Endothelial cell of umbilical vein (primary cell): ENCODE data around the gene BIRC2. TPM values are rescaled to one million over a fixed set of nuclear protein-coding genes. Genes with fewer than 3 reads are reported as not detected.

Experiments used
- BruUV-seq: library from RNA; stranded (reverse); fragments of 400-500 nt; replicated peaks from 2 replicates; lab custom pipeline; 2021; lab: Mats Ljungman, UMichigan
- CTCF ChIA-PET: fragments of 300-600, 350-600 bp; sonication (Branson Sonifier 250); formaldehyde crosslinking; loops from one replicate; lab custom pipeline; 2021; ENCODE audit warnings: antibody characterized with exemption, inconsistent platforms; lab: Charles Lee
- POLR2A ChIA-PET: fragments of 300-600, 350-600 bp; sonication (Branson Sonifier 250); formaldehyde crosslinking; loops from one replicate; lab custom pipeline; 2021; ENCODE audit warnings: antibody characterized with exemption, inconsistent platforms; lab: Charles Lee
- DNase-seq: peaks from one replicate; pipeline ENCODE4 v3.0.0-alpha.2; 2011; ENCODE audit warnings: low read depth, low spot score
- FAIRE-seq: peaks from 2 replicates; lab custom pipeline; 2011; peaks lifted over from hg19 to GRCh38; lab: Jason Lieb, UNC
- H2AFZ ChIP-seq: 2 replicates; pipeline ENCODE4 v1.6.0; 2012; ENCODE audit warnings: low read depth, low read length, control low read depth, inconsistent platforms
- H3K27ac ChIP-seq: 2 replicates; pipeline ENCODE4 v1.5.1; 2011; ENCODE audit warnings: low read depth, mild to moderate bottlenecking, control low read depth, low read length, moderate library complexity; ENCODE audit not compliant: insufficient read depth
- H3K27me3 ChIP-seq, 2 experiments: 2 replicates each; pipeline versions ENCODE4 v1.6.0 to v1.6.1; 2011; ENCODE audit warnings: low read length in 2 of 2, mixed read lengths in 1 of 2; ENCODE audit not compliant: control insufficient read depth in 2 of 2, insufficient read depth in 2 of 2
- H3K36me3 ChIP-seq, 2 experiments: 2 replicates in 1 of 2; 3 replicates in 1 of 2; pipeline ENCODE4 v1.5.1; 2011; ENCODE audit warnings: low read length in 2 of 2, mild to moderate bottlenecking in 1 of 2, moderate library complexity in 1 of 2; ENCODE audit not compliant: control insufficient read depth in 2 of 2, insufficient read depth in 2 of 2; ENCODE audit errors: extremely low read depth in 1 of 2
- H3K4me1 ChIP-seq: 3 replicates; pipeline ENCODE4 v1.5.1; 2011; ENCODE audit warnings: mild to moderate bottlenecking, low read length; ENCODE audit not compliant: control insufficient read depth, insufficient read depth; ENCODE audit errors: extremely low read depth
- H3K4me2 ChIP-seq: 2 replicates; pipeline ENCODE4 v1.6.1; 2011; ENCODE audit warnings: low read length, control low read depth, mixed read lengths; ENCODE audit not compliant: insufficient read depth
- H3K4me3 ChIP-seq, 3 experiments: fragments of 200-600 bp in 1 of 3; sonication (generic), shearing (Covaris generic) in 1 of 3; replicated peaks in 1 of 3; 2 replicates each; pipeline ENCODE4 v1.5.1; 2011 to 2016; ENCODE audit warnings: control low read depth in 3 of 3, low read length in 3 of 3, mild to moderate bottlenecking in 2 of 3, inconsistent platforms in 1 of 3, low read depth in 1 of 3, moderate library complexity in 1 of 3; ENCODE audit not compliant: insufficient read depth in 1 of 3
- H3K79me2 ChIP-seq: 2 replicates; pipeline ENCODE4 v1.6.0; 2012; ENCODE audit warnings: low read length, inconsistent platforms; ENCODE audit not compliant: control insufficient read depth, insufficient read depth
- H3K9ac ChIP-seq: replicated peaks from 2 replicates; pipeline ENCODE3; 2011; ENCODE audit warnings: low read length, control low read depth; ENCODE audit not compliant: insufficient read depth; ENCODE audit errors: extremely low read depth
- H3K9me1 ChIP-seq: replicated peaks from 3 replicates; pipeline ENCODE4 v1.6.0; 2011; ENCODE audit warnings: mild to moderate bottlenecking, low read length; ENCODE audit not compliant: control insufficient read depth, insufficient read depth; ENCODE audit errors: extremely low read depth
- H3K9me3 ChIP-seq: replicated peaks from 2 replicates; pipeline ENCODE4 v1.5.1; 2012; ENCODE audit warnings: low read length, inconsistent platforms; ENCODE audit not compliant: control insufficient read depth, insufficient read depth
- H4K20me1 ChIP-seq: replicated peaks from 2 replicates; pipeline ENCODE3; 2011; ENCODE audit warnings: mild to moderate bottlenecking, low read length; ENCODE audit not compliant: control insufficient read depth, insufficient read depth; ENCODE audit errors: extremely low read depth
- CTCF ChIP-seq, 2 donors: IDR thresholded peaks; 1 replicate in 1 of 2; 2 replicates in 1 of 2; pipeline ENCODE4 v1.5.1; 2011; ENCODE audit warnings: low read length in 2 of 2, mild to moderate bottlenecking in 2 of 2, moderate library complexity in 2 of 2, control low read depth in 1 of 2, inconsistent platforms in 1 of 2, low read depth in 1 of 2; ENCODE audit not compliant: insufficient read depth in 1 of 2; ENCODE audit errors: extremely low read depth in 1 of 2
- EZH2 ChIP-seq: IDR thresholded peaks from 2 replicates; pipeline ENCODE4 v1.6.1; 2012; ENCODE audit warnings: borderline replicate concordance, low read depth, mild to moderate bottlenecking, moderate library complexity, low read length, inconsistent platforms; ENCODE audit not compliant: severe bottlenecking
- FOS ChIP-seq: IDR thresholded peaks from 2 replicates; pipeline ENCODE4 v1.6.1; 2011; ENCODE audit warnings: mild to moderate bottlenecking, low read length, moderate library complexity, borderline replicate concordance; ENCODE audit not compliant: insufficient read depth
- GATA2 ChIP-seq: IDR thresholded peaks from 2 replicates; pipeline ENCODE4 v1.7.0; 2011; ENCODE audit warnings: low read depth, mild to moderate bottlenecking, moderate library complexity, mixed read lengths, low read length; ENCODE audit not compliant: insufficient read length, insufficient read depth
- JUN ChIP-seq: IDR thresholded peaks from 2 replicates; pipeline ENCODE4 v1.6.1; 2011; ENCODE audit warnings: borderline replicate concordance, low read depth; ENCODE audit not compliant: insufficient read length, insufficient read depth
- MAX ChIP-seq: IDR thresholded peaks from 2 replicates; pipeline ENCODE4 v1.6.1; 2011; ENCODE audit not compliant: insufficient read depth, insufficient read length
- MYC ChIP-seq: IDR thresholded peaks from one replicate; pipeline ENCODE4 v1.6.1; 2011; ENCODE audit warnings: mild to moderate bottlenecking, low read depth, low read length
- POLR2A ChIP-seq: IDR thresholded peaks from 2 replicates; pipeline ENCODE4 v1.6.1; 2012; ENCODE audit warnings: low read depth, mild to moderate bottlenecking, control low read depth, low read length
- POLR2AphosphoS5 ChIP-seq: IDR thresholded peaks from 2 replicates; pipeline ENCODE4 v1.6.1; 2012; ENCODE audit warnings: low read depth, mild to moderate bottlenecking, control low read depth, low read length, moderate library complexity; ENCODE audit not compliant: insufficient read depth
- dilution Hi-C: fragments of 300-500 bp; cut with MboI; formaldehyde crosslinking; loops from one replicate; pipeline ENCODE4 v1.15.0; 2019; ENCODE audit warnings: low sequenced_read_pairs; ENCODE audit not compliant: extremely low pct_ligation_motif_present
- intact Hi-C: fragments of 100-400 bp; cut with micrococcal nuclease; formaldehyde crosslinking; loops from one replicate; pipeline ENCODE4 v1.10.0; 2022
- polyA plus RNA-seq, 4 experiments: library from polyadenylated mRNA; depleted of rRNA in 3 of 4; stranded (reverse) in 3 of 4; unstranded in 1 of 4; fragments of >200 nt; gene quantifications; 2 replicates each; pipeline versions ENCODE4 v1.2.1 to v1.2.3, GENCODE V29; 2011 to 2012; ENCODE audit warnings: missing spikeins in 1 of 4
- total RNA-seq: library from RNA; stranded (reverse); gene quantifications from 2 replicates; pipeline ENCODE4 v1.2.3, GENCODE V29; 2021

BIRC2 gene
- total and polyA plus RNA-seq, 2 donors (not counting 3 experiments of a cell fraction or from before 2014, with no cell fraction given) = 42.8 to 47.3 TPM

DNA sequence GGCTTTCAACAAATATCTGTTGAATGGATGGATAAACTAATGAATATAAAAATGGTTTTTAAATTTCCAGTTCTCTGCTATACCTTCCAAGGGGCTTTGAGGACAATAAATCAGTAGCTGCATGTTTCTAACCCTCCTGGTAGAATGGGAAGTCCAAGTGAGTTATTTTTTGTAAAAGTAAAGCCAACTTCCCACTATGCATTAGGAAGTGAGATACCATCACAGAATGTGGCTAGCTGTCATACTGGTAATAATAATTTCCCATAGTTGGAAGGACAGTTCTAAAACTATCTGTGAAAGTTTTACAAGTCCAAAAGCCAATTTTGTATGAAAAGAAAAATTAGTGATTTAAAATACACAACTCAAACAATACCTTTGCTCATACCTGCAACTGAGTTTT is 55.5 kb downstream of the BIRC2 start:
- Histone ChIP-seq H3K4me2 (no peak overlapping the region), H3K9me1 (no peaks in the 10 kb centered on the region), H2AFZ (no peak overlapping the region), H3K4me3 (no peak overlapping the region), H3K27ac (no peak overlapping the region), H3K9me3 (no peaks in the 10 kb centered on the region), H3K36me3 (peaks cover 3 to 11% of the 10 kb centered on the region in 2 experiments), H3K27me3 (no peaks in the 10 kb centered on the region), H3K79me2 (peaks cover 36% of the 10 kb centered on the region), H3K4me1 (no peaks in the 10 kb centered on the region), H3K9ac (no peak overlapping the region), H4K20me1 (peaks cover 3% of the 10 kb centered on the region)
- CTCF ChIA-PET = interaction anchor here (1.1 to 5.4 kb wide), 3 partner anchors 11 to 61 kb away, joined by 3 to 36 read pairs (median 4); no protein-coding TSS in a partner anchor
- intact Hi-C loops (loop anchor here (2.0 kb wide), 1 partner anchor 50 kb away; the partner anchor contains the start of gene TMEM123), dilution Hi-C loops (no loop called here)
- DNase-seq (no peak), FAIRE-seq (no peak)
- POLR2A ChIA-PET = no interaction called here
- no peak for TF ChIP-seq POLR2AphosphoS5
- TF ChIP-seq MAX = no peak
- TF ChIP-seq MYC = no peak
- TF ChIP-seq CTCF (IDR thresholded peaks at IDR 0.05; ENCODE audit: extremely low read depth in 1 of 2, insufficient read depth in 1 of 2, low read depth in 1 of 2, low read length in 2 of 2) = no peak
- no peak for TF ChIP-seq EZH2
- no peak for TF ChIP-seq JUN
- no peak for TF ChIP-seq GATA2
- TF ChIP-seq POLR2A = no peak
- TF ChIP-seq FOS = no peak
- BruUV-seq = no TSS peak
